GM18951 (cell line): ENCODE data around the gene POMC.
"Not testable (repeated sequence)": the region's sequence is repeated elsewhere in the genome, so short reads cannot be mapped to it uniquely, and the experiment has no call there.

ENCODE experiments used
- POLR2A ChIP-seq: IDR thresholded peaks from 4 replicates; pipeline ENCODE4 v1.6.1; 2011; ENCODE audit warnings: mild to moderate bottlenecking; ENCODE audit not compliant: insufficient read length, insufficient read depth; ENCODE audit errors: extremely low read depth
- in situ Hi-C: fragments of 300-500 bp; cut with MboI; formaldehyde crosslinking; loops from one replicate; pipeline ENCODE4 v1.12.0; 2022; ENCODE audit warnings: low sequenced_read_pairs, mixed read lengths, inconsistent platforms; ENCODE audit not compliant: unreplicated experiment

POMC gene

DNA sequence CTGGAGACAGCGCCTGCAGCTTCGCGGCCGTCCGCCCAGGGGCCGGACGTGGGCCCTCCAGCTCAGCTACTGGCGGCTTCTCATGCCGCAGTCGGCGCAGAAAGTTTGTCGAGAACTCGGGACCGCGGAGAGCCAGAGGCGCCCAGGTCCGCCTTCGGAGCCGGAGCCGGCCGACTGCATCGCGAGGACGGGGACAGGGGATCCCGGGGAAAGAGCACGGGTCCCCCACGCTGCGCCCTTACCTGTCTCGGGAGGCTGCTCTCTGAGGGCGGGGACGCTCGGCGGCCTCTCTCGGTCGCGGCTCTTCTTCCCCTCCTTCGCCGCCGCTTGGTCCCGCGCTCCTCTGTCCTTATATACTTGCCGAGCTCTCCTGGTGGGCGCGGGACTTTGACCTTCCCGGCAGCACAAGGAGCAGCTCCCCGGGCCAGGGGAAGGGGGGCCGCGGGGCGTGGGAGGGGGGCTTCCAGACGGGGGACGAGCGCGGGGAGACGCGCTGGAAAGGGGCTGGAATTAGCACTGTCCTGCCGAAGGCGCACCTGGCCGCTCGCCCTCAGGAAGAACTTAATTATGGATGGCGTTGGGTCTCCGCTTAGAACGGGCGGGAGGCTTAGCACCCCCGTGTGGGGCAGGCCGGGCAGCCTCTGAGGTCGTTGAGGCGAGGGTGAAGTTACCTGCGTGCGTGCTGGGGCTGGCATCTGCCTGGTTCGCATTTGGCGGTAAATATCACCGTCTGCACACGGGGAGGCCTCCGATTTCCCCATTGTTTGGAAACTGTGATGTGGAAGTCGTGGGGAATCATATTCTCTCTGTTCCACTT lies at the start of gene POMC:
Gene POMC (minus strand): TSS at position 325 of the 817 bp plus-strand sequence. CDS start 3,808 bp downstream, outside the sequence.
- in situ Hi-C loops = no loop called here
- no peak for TF ChIP-seq POLR2A

DNA sequence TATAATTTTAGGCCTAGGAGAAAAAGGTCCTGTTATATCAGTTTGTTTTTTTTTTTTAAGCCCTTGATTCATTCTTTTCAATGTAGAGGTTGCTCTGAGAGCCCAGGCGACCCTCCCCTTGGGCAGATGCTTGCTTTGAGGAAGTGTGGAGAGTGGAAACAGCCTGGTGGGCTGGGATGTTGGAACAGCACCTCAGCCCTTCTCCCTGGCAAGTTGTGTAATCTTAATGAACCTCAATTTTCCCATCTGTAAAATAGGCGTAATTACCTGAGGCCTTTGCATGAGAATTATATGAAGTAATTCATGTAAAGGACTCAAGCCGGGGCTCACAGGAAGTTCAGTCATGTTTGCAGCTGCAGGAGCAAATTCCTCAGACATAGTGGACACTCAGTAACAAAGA lies 49.7 kb upstream of the POMC start:
- no peak for TF ChIP-seq POLR2A
- in situ Hi-C loops = no loop called here

DNA sequence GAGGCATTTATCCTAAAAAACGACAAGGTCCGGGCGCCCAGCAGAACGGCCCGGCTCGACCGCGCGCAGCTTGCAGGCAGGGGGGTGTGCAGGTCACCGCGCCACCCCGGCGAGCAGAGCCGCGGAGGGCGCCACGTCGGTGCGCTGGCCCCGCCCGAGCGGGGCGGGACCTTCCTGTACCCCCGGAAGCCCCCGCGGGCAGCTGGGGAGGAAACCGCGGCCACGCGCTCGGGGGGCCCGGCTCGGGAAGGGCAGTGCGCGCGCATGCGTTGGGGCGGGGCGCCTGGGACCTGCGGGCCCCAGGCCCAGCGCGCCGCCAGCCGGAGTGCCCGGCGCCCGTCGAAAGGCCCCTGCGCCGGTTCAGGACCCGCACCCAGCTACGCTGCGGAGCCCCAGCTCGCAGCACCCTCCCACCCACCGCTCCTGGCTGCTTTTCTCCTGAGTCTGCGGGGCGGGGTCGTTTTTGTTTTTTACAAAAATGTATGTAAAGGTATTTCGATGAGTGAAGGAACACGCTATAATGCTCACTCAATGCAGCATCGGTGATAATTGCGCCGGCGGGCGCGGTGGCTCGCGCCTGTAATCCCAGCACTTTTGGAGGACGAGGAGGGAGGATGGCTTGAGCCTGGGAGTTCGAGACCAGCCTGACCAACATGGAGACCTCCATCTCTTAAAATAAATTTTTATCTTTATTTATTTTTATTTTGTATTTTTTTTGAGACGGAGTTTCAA lies 47.7 kb upstream of the POMC start:
- in situ Hi-C loops = no loop called here
- TF ChIP-seq POLR2A = peak; percentile 74

DNA sequence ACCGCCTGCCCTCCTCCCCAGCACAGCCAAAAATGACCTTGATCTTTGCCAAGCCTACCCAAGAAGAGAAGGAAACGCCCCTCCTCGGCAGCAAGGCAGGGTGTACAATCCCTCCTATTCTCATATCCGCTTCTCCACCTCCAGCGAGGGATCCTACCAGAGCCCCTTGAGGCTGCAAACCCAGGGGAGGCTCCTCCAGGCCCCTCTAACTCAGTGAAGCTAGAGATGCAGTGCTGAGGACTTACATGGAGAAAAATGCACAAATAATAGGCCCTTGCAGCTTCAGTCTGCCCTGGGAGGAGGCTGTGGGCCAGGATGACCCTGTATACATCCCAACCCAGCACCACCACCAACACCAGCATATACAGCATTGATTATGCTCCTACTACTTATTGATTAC lies 46.9 kb upstream of the POMC start:
- no peak for TF ChIP-seq POLR2A
- in situ Hi-C loops = no loop called here

DNA sequence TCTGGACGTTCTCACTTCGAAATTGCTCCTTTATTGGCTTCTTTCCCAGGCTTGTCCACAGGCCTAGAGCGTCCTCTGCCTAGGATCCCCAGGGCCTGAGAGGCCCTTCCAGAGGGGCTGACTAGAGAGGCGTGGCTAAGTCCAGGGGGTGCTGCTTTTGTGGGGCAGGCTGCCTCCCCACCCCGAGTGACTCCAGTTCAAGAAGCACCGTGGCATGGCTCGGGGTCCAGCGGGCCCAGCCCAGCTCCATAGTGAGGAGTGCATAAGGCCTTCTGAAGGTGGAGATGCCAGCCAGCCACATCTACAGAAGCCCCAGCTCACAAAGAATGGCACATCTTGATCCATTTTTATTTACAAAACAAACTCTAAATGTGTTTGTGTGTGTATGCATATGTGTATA lies 44.8 kb upstream of the POMC start:
- no peak for TF ChIP-seq POLR2A
- in situ Hi-C loops = no loop called here

DNA sequence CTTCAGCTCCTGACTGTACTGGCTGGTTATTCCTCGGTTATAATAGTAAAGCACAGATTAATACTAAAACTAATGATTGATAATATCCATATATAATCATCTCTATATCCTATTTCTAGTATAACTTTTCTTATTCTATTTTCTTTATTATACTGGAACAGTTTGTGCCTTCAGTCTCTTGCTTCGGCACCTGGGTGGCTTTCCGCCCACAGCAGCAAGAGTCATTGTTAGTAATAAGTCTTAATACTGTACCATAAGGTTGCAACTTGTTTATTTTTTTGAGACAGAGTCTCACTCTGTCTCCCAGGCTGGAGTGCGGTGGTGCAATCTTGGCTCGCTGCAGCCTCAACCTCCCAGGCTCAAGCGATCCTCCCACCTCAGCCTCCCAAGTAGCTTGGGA lies 42.5 kb upstream of the POMC start:
- in situ Hi-C loops = not testable (repeated sequence)

DNA sequence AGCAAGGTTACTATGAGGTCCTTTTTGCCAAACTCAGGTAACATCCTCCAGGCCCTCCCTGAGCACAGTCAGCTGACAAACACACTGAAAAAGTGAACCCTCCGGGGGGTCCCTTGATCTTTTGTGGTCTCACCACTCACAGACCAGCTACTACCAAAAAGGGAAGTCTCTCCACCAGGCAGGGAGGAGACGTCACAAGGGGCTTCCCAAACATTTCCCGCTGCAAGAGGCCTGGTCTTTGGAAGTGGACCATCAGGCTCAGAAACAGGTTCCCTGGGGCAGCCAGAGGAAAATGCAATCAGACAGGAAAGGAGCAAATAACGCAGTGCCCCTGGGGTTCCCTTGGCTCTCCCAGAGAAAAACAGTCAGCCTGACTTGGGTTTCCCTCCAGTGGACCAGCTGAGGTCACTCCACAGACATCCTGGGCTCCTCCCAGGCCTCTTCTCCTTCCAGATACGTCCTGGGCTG lies 38.7 kb upstream of the POMC start:
- in situ Hi-C loops = no loop called here
- TF ChIP-seq POLR2A = no peak

DNA sequence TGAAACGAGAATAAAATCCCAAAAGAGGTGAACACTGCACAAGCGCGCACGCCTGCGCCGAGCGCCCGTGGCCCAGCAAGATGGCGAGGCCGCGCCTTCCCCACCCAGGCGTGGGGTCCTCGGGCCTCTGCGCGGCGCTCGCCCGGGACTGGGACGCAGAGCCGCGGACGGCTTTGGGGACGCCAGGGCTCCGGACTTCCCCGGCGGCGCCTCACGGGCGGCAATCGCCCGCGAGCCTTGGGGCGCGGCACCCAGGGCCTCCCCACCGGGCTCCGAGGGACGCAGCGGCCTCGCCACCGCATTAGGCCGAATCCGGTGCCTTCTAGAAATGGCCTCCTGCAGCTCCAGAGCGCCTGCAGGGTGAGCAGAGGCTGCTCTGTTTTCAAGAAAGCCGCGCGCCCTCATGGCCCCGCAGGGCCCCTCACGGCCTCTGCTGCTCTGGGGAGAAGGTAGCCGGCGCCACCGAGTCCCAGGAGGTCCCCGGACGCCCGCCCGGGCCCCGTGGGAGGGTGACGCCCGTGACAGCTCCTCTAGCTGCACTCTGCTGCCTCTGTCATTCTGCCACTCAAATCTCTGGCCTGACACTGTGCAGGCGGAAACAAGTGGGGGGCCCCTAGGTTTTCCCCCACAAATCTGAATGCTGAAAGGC lies 35.9 kb upstream of the POMC start:
- peak; percentile 38 for TF ChIP-seq POLR2A
- in situ Hi-C loops = no loop called here

DNA sequence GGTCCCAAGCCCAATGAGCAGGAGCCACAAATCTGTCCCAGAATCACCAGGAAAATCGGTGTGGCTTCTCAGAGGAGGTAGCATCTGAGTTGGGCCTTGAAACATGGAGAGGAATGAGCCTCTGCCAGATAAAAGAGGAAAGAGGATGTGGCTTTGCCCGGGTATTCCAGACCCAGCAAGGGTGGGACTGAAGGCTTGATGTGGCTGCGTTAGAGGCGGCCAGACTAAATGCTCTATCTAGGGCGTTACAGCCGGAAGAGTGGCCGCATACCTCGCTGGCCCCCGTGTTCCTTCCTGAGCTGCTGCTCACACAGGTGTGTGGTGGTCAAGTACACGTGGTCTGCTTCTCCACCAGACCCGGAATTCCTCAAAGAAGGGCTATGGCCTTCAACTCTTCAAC lies 33.9 kb upstream of the POMC start:
- TF ChIP-seq POLR2A = no peak
- in situ Hi-C loops = no loop called here

DNA sequence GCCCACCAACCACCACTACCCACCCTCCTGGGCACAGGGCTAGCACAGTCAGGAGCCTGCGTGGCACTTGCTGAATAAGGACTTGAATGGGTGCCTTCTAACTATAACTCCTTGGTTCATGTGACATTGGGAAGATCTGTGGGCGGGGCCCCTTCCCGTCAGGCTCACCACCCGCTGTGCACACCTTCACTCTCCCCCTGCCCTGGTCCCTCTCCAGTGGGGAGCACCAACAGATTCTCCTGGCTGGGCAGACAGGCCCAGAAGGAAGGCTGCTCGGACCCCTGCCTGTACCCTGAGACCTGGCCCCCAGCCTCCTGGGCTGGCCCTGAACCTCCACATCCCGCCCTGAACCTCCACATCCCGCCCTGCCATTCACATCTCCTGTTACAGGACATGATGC lies 33.4 kb upstream of the POMC start:
- in situ Hi-C loops = no loop called here
- no peak for TF ChIP-seq POLR2A

DNA sequence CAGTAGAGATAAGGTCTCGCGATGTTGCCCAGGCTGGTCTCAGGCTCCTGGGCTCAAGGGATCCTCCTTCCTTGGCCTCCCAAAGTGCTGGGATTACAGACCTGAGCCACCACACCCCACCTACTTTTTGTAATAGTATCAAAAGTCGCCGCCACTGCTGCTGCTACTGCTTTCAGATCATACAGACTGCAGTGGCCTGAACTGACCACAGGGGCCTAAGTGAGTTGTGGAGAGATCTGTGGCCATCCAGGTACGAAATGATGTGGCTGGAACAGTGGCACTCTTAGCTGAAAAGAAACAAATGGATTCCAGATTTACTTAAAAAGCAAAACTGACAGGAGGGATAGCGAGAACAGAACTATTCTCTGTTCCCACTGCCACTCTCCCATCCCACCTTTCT lies 32.9 kb upstream of the POMC start:
- in situ Hi-C loops = no loop called here
- no peak for TF ChIP-seq POLR2A

DNA sequence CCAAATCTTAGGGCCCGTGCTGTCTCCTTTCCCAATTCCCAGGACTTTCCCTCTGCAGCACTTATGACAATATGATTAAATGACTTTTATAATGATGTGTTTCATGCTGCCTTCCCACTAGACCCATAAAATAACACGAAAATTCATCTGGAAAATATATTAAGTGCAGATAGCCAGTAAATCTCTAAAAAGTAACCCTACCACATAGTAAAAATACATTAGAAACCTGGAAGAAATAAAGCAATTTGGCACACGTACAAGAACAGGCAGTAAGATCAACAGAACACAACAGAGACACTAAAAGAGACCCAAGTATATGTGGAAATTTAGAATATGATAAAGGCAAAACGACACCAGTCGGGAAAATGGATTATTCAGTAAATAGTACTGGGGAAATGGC lies 30.2 kb upstream of the POMC start:
- TF ChIP-seq POLR2A = no peak
- in situ Hi-C loops = no loop called here

DNA sequence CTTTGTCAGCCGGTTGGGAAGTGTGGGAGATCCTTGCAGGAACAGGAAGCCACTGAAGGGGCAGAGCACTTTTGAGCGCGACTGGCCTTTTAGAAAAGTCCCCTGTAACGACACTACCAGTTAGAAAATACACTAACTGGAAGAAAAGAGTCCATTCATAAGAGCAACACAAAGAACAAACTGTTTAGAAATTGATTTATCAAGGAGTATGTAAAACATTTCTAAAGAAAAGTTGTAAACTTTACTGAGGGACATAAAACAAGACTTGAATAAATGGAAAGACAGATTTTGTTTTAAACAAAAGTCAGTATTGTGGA lies 29.8 kb upstream of the POMC start:
- TF ChIP-seq POLR2A = no peak

More for the DNA sequence above, 29.8 kb upstream of the POMC start:
- in situ Hi-C loops = no loop called here
